HEK293T (cell line): ENCODE results near the gene PRICKLE4.

Experiments
- CTCF ChIA-PET: fragments of 350-600 bp; formaldehyde crosslinking; extraction: SDS; loops from one replicate; lab custom pipeline; 2021; ENCODE audit warnings: antibody characterized with exemption, inconsistent platforms; lab: Yijun Ruan, JAX
- POLR2A ChIA-PET: fragments of 350-600 bp; formaldehyde crosslinking; extraction: SDS; loops from one replicate; lab custom pipeline; 2020; ENCODE audit warnings: antibody characterized with exemption, inconsistent platforms; lab: Yijun Ruan, JAX
- DNase-seq: peaks from one replicate; pipeline ENCODE4 v3.0.0; 2012; ENCODE audit warnings: mixed read lengths; ENCODE audit errors: extremely low spot score
- ARNT ChIP-seq: fragments of 450-650 bp; IDR thresholded peaks from 2 replicates; pipeline ENCODE4 v1.6.1; 2017; ENCODE audit warnings: mild to moderate bottlenecking
- BHLHE40 ChIP-seq: fragments of 450-650 bp; IDR thresholded peaks from 2 replicates; pipeline ENCODE4 v1.6.1; 2016; ENCODE audit warnings: mild to moderate bottlenecking, moderate library complexity, borderline replicate concordance
- CTBP1 ChIP-seq: fragments of 450-650 bp; IDR thresholded peaks from 2 replicates; pipeline ENCODE4 v1.6.1; 2016; ENCODE audit warnings: borderline replicate concordance
- ELF4 ChIP-seq: fragments of 450-650 bp; IDR thresholded peaks from 2 replicates; pipeline ENCODE4 v1.6.1; 2017; ENCODE audit warnings: antibody characterized with exemption
- FOXA1 ChIP-seq: fragments of 450-650 bp; IDR thresholded peaks from 2 replicates; pipeline ENCODE4 v1.6.1; 2016; ENCODE audit warnings: mild to moderate bottlenecking
- FOXK2 ChIP-seq: fragments of 450-650 bp; IDR thresholded peaks from 2 replicates; pipeline ENCODE4 v1.6.1; 2016; ENCODE audit warnings: mild to moderate bottlenecking
- FOXM1 ChIP-seq: fragments of 450-650 bp; IDR thresholded peaks from 2 replicates; pipeline ENCODE4 v1.6.1; 2017; ENCODE audit warnings: mild to moderate bottlenecking, borderline replicate concordance
- HDGF ChIP-seq: fragments of 450-650 bp; IDR thresholded peaks from 2 replicates; pipeline ENCODE4 v1.6.1; 2017; ENCODE audit warnings: antibody characterized with exemption, borderline replicate concordance
- L3MBTL2 ChIP-seq: fragments of 450-650 bp; conservative IDR thresholded peaks from 2 replicates; pipeline ENCODE4 v1.6.1; 2016; ENCODE audit warnings: mild to moderate bottlenecking
- LEF1 ChIP-seq: fragments of 450-650 bp; IDR thresholded peaks from 2 replicates; pipeline ENCODE4 v1.6.1; 2017; ENCODE audit warnings: mild to moderate bottlenecking, borderline replicate concordance
- NFRKB ChIP-seq: fragments of 450-650 bp; IDR thresholded peaks from 2 replicates; pipeline ENCODE4 v1.6.1; 2016; ENCODE audit warnings: mild to moderate bottlenecking, moderate library complexity
- SP1 ChIP-seq: fragments of 450-650 bp; IDR thresholded peaks from 2 replicates; pipeline ENCODE4 v1.6.1; 2017
- SUZ12 ChIP-seq: fragments of 450-650 bp; IDR thresholded peaks from 2 replicates; pipeline ENCODE4 v1.6.1; 2016; ENCODE audit warnings: mild to moderate bottlenecking
- TARDBP ChIP-seq: fragments of 450-650 bp; IDR thresholded peaks from 2 replicates; pipeline ENCODE4 v1.6.1; 2016
- ZNF384 ChIP-seq: fragments of 450-650 bp; IDR thresholded peaks from 2 replicates; pipeline ENCODE4 v1.6.1; 2016
- TF ChIP-seq, protein P1 (sequence below): fragments of 450-650 bp; IDR thresholded peaks from 2 replicates; pipeline ENCODE4 v1.6.1; 2016

Gene PRICKLE4

DNA sequence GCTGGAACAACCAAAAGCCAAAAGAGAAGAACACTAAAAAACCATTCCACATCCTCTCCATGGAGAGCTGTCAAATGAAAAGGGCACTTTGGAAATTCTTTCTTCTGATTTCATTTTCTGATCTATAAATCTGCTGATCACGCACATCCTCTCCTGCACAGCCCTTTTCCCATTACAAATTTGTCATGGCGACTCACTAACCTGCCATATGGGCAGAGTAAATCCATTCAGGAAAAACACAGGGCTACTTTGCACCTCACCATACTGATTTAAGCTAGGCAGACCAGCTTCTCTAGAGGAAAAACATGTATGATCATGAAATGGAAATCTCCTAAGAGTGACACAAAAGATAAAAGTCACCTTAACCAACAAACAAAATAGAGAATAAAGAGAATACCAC, 32.9 kb downstream of the PRICKLE4 start:
- no peak for DNase-seq
- TF ChIP-seq ARNT (no peak), LEF1 (no peak), FOXM1 (no peak), SP1 (no peak), ZNF384 (no peak), FOXK2 (no peak), CTBP1 (no peak), FOXA1 (no peak)
- CTCF ChIA-PET: interaction anchor here (0.6 kb wide), 1 partner anchor 108 kb away, joined by 3 read pairs; the partner anchor contains the start of genes BYSL and MED20
- POLR2A ChIA-PET: no interaction called here

DNA sequence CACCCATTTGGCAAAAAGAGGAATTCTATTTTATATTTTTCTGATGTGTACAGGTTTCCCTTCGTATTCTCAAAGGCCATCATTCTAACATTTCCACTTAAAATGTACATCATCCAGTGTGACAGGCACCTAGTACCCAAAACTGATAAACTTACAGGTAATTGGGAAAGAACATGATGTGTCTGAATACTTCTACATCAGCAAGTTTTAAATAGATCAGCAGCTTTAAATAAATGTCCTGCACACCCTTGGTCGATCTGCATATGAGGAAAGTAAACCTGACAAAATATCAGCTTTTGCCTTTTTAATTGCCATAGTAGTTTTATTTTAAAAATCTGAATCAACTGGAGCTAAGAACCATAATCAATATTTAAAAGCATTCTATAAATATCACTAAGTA, 33.4 kb downstream of the PRICKLE4 start:
- ChIA-PET CTCF (interaction anchor here (0.5 to 0.6 kb wide), 2 partner anchors 15 to 107 kb away, joined by 3 read pairs; partner anchors contain the start of genes BYSL and MED20), POLR2A (no interaction called here)
- DNase-seq: no peak
- TF ChIP-seq, protein P1, sequence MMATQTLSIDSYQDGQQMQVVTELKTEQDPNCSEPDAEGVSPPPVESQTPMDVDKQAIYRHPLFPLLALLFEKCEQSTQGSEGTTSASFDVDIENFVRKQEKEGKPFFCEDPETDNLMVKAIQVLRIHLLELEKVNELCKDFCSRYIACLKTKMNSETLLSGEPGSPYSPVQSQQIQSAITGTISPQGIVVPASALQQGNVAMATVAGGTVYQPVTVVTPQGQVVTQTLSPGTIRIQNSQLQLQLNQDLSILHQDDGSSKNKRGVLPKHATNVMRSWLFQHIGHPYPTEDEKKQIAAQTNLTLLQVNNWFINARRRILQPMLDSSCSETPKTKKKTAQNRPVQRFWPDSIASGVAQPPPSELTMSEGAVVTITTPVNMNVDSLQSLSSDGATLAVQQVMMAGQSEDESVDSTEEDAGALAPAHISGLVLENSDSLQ: no peak
- TF ChIP-seq HDGF (no peak), NFRKB (no peak), ARNT (no peak), CTBP1 (no peak), FOXK2 (no peak), TARDBP (no peak), BHLHE40 (no peak), FOXM1 (no peak), SUZ12 (no peak), ELF4 (no peak)

DNA sequence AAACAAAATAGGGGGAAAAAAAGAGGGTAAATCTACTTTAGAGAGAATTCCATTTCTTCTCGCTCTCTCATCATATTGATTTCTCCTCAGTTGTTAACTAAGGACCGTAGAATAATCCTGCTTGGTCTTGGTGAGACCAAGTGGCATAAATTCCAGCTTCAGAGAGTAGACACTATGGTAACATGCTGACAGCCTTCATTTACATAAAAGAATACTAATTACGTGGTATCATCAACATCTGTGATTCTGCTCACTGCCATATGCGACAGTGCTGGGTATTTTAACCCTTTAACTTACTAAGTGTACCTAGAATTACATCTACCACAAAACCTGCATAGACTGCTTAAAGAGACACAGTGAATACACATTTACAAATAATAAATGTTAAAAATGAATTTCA, 34.0 kb downstream of the PRICKLE4 start:
- CTCF ChIA-PET: interaction anchor here (0.5 kb wide), 2 partner anchors 15 to 416 kb away, joined by 3 to 4 read pairs; no protein-coding TSS in a partner anchor
- TF ChIP-seq ZNF384 (no peak), L3MBTL2 (no peak), FOXM1 (no peak), SP1 (no peak), SUZ12 (no peak), CTBP1 (no peak), LEF1 (no peak), ARNT (no peak), FOXK2 (no peak), FOXA1 (no peak), ELF4 (no peak)
- TF ChIP-seq, protein P1: no peak
- POLR2A ChIA-PET: no interaction called here
- no peak for DNase-seq

DNA sequence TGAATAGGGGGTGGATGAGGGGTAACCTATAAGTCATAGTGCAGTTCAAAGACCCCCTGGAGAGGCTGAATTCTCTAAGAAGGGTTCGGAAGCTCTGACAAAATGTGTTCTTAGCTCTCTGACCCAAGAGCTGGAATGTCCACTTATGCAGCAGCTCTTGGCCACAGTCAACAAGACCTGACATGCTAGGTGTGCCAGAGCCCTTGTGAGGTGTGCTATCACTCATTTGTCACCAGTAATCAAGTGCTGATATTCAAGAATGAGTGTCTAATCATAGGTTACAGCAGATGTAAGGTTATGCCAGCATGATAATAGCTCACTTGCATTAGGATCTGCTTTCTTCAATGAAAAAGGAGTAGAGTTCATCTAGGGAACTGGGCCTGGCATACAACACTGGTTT, 35.0 kb downstream of the PRICKLE4 start:
- POLR2A ChIA-PET: no interaction called here
- CTCF ChIA-PET: interaction anchor here (1.0 kb wide), 1 partner anchor 21 kb away, joined by 5 read pairs; no protein-coding TSS in a partner anchor
- TF ChIP-seq L3MBTL2: no peak
- TF ChIP-seq CTBP1: no peak
- no peak for TF ChIP-seq FOXM1
- TF ChIP-seq SUZ12: no peak
- TF ChIP-seq NFRKB: no peak
- TF ChIP-seq FOXK2: no peak
- no peak for DNase-seq

DNA sequence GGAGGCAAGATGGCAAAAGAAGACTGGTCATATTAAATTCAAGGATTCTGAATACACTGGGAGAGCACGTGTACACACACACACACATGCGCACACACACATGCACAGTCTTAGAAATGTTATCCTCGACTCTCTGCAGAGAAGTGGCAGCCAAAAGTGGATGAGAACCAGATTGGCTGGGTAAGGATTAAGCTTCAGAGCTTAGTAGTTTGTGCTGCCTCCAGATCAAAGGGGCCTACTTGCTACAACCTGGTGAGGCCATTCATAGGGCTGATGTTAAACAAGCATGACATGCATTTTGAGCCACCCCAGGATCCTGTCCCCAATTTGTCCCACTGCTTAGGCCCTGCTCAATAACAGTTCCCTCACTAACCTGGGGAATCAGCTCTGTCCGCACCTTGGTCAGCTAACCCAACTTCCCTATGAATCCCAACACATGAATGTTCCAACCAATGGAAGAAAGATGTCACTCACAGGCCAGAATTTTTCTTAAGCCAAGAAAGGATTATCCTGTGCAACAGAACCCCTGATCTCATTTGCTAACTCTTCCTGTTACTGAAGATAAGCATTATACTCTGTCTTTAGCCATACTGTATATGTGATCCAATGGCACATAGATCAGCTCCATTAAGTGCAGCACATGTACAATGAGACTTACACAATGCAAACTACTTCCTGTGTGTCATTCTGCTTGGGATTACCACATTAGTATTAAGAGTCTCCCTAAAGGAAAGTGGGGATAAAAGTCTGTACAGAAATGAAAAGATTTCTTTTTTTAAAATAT, 37.9 kb downstream of the PRICKLE4 start:
- CTCF ChIA-PET: interaction anchor here (0.6 to 0.9 kb wide), 2 partner anchors 17 to 117 kb away, joined by 3 read pairs; no protein-coding TSS in a partner anchor
- POLR2A ChIA-PET: interaction anchor here (1.0 kb wide), 1 partner anchor 24 kb away, joined by 3 read pairs; no protein-coding TSS in a partner anchor
- DNase-seq: no peak
- no peak for TF ChIP-seq BHLHE40
- no peak for TF ChIP-seq CTBP1
- TF ChIP-seq FOXM1: no peak

DNA sequence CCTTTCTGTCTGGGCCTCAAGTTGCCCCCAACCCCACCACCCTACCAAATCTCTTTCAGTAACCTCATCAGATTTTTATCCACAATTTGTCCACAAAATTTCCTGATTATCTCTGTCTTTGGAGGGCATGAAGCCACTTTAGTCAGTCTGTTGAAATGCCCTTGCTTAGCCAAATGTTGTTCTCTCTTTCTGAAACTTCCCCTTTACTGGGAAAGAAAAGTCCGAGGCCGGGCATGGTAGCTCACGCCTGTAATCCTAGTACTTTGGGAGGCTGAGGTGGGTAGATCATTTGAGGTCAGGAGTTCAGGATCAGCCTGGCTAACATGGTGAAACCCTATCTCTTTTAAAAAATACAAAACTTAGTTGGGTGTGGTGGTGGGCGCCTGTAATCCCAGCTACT, 40.7 kb downstream of the PRICKLE4 start:
- no peak for DNase-seq
- POLR2A ChIA-PET: no interaction called here
- TF ChIP-seq L3MBTL2 (no peak), TARDBP (no peak)
- CTCF ChIA-PET: no interaction called here

DNA sequence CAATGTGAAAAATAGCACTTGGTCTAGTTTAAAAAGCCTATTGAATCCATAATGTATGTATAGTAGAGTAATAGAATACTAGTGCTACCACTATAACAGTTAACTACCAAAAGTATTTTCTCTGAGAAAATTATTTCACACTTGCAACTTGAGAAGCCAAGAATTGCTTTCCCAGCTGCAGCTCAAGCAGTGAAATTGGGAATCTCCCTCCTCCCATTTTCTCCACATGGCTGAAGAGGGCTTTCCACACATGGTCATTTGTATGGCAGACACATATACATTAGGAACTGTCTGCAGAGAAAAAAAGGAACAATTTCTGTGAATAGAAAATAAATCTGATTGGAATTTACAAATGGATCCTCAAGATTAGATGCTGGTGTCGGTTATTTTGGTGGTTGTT, 41.4 kb downstream of the PRICKLE4 start:
- POLR2A ChIA-PET: no interaction called here
- no peak for DNase-seq
- CTCF ChIA-PET: no interaction called here
- TF ChIP-seq TARDBP (no peak), FOXK2 (no peak), FOXM1 (no peak), ZNF384 (no peak), FOXA1 (no peak), ELF4 (no peak), BHLHE40 (no peak), LEF1 (no peak), L3MBTL2 (no peak), CTBP1 (no peak), NFRKB (no peak), SUZ12 (no peak), SP1 (no peak)
- TF ChIP-seq, protein P1: no peak
